Hematopoietic multipotent progenitor cell treated with erythropoietin and hydrocortisone succinate and interleukin-3 and kit ligand, for 8 days (in vitro differentiated cells): ENCODE results near the gene THRA.

ENCODE experiments used
- DNase-seq: peaks from one replicate; pipeline ENCODE4 v3.0.0-alpha.2; 2015

The THRA gene

GRCh38 chr17:40086150-40087044, 23.6 kb downstream of the THRA start:
- peak; percentile 69 for DNase-seq

- no peak for DNase-seq
Measured at GRCh38 chr17:40087049-40087794, 24.5 kb downstream of the THRA start.

GRCh38 chr17:40087903-40088718, 25.3 kb downstream of the THRA start:
- DNase-seq, result no peak

- no peak for DNase-seq
Measured at GRCh38 chr17:40089077-40089895, 26.5 kb downstream of the THRA start.

GRCh38 chr17:40090237-40091119, 27.7 kb downstream of the THRA start:
- DNase-seq, result no peak

GRCh38 chr17:40091691-40092397, 29.1 kb downstream of the THRA start:
- no peak for DNase-seq

- DNase-seq, result no peak
Measured at GRCh38 chr17:40092581-40092980, 29.8 kb downstream of the THRA start.

GRCh38 chr17:40093005-40093579, 30.3 kb downstream of the THRA start:
- no peak for DNase-seq

GRCh38 chr17:40093580-40094201, 30.9 kb downstream of the THRA start:
- no peak for DNase-seq

GRCh38 chr17:40094874-40095273, 32.1 kb downstream of the THRA start:
- DNase-seq, result no peak

- DNase-seq, result no peak
Measured at GRCh38 chr17:40095351-40095943, 32.7 kb downstream of the THRA start.

- DNase-seq, result no peak
Measured at GRCh38 chr17:40095944-40096791, 33.4 kb downstream of the THRA start.

- DNase-seq, result no peak
Measured at GRCh38 chr17:40097087-40097486, 34.3 kb downstream of the THRA start.

GRCh38 chr17:40097931-40098845, 35.4 kb downstream of the THRA start:
- DNase-seq, result peak; percentile 56

GRCh38 chr17:40098846-40099618, 36.3 kb downstream of the THRA start:
- peak; percentile 99 for DNase-seq
